Measurements from ENCODE around the gene C2CD2. TPM values are rescaled to one million over a fixed set of nuclear protein-coding genes. Genes with fewer than 3 reads are reported as not detected.

C2CD2 gene
- total RNA-seq, 2 experiments from 2014 or later: 6.2 to 7.1 TPM

DNA sequence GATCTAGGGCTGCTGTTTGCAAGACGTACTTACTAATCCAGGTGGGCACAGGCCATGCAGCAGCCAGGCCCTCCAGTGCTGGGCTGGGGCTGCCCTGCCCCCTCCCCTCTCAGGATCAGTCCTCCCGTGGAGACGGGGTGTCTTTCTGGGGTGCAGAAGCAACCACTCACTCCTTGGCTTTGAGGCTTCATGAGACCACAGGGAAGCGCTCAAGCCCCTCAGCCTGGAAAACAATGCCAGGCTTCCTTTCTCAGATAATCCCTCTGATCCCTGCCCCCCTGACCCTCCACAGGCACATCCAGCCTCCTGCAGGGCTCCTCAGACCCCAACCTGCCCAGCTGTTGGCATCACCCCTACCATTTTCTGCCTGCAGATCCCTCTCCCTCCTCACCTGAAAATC lies 13.9 kb upstream of the C2CD2 start:
- Mint-ChIP-seq H3K27ac (no peak overlapping the region), H3K4me1 (ENCODE audit: low read depth) (no peaks in the 10 kb centered on the region), H3K9me3 (no peaks in the 10 kb centered on the region), H3K4me3 (no peak overlapping the region), H3K36me3 (ENCODE audit: low read depth) (no peaks in the 10 kb centered on the region), H3K27me3 (peaks cover 2% of the 10 kb centered on the region)
- CTCF ChIA-PET: no interaction called here
- TF ChIP-seq, protein P1, sequence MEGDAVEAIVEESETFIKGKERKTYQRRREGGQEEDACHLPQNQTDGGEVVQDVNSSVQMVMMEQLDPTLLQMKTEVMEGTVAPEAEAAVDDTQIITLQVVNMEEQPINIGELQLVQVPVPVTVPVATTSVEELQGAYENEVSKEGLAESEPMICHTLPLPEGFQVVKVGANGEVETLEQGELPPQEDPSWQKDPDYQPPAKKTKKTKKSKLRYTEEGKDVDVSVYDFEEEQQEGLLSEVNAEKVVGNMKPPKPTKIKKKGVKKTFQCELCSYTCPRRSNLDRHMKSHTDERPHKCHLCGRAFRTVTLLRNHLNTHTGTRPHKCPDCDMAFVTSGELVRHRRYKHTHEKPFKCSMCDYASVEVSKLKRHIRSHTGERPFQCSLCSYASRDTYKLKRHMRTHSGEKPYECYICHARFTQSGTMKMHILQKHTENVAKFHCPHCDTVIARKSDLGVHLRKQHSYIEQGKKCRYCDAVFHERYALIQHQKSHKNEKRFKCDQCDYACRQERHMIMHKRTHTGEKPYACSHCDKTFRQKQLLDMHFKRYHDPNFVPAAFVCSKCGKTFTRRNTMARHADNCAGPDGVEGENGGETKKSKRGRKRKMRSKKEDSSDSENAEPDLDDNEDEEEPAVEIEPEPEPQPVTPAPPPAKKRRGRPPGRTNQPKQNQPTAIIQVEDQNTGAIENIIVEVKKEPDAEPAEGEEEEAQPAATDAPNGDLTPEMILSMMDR (IDR thresholded peaks at IDR 0.05): no peak
- no peak for DNase-seq
- POLR2A ChIA-PET: no interaction called here
- intact Hi-C loops (cut with micrococcal nuclease): no loop called here
- ATAC-seq: no peak

DNA sequence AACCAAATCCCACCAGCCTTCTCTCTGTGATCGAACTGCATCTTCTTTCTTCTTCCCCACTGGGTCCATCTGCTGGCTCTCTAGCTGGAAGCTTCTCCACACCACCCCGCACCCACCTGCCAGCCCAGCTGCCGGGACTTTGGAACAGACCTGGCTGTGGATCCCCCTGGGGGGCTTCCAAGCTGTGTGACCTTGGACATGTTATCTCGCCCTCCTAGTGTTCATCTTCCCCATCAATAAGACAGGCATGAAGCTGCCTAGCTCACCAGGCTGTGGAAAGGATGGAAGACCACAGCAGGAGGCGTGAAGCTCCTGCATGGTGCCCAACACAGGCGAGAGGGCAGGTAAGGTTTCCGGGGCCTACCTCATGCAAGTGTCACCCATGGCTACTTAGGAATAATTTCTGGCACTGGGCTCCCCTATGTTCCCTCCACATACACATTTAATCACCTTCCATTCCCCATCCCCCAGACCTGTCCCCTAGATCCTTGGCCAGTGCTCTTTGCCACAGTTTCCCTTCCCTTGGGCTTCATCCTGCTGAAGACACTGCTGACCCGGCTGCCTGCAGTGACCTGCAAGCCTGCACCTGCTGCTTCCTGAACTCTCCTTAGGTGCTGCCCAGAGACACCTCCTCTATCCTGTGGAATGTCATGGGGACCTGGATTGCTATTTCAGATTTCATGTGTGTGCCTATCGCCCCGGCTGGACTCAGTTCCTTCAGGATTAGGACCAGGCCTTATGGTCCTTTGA lies 13.2 kb upstream of the C2CD2 start:
- H3K27ac Mint-ChIP-seq: no peak overlapping the region
- ATAC-seq: no peak
- H3K4me3 Mint-ChIP-seq: no peak overlapping the region
- TF ChIP-seq, protein P1 (IDR thresholded peaks at IDR 0.05): no peak
- intact Hi-C loops (cut with micrococcal nuclease): no loop called here
- no peaks in the 10 kb centered on the region for H3K36me3 Mint-ChIP-seq (ENCODE audit: low read depth)
- ChIA-PET CTCF (no interaction called here), POLR2A (no interaction called here)
- H3K9me3 Mint-ChIP-seq: no peaks in the 10 kb centered on the region
- H3K27me3 Mint-ChIP-seq: peaks cover 6% of the 10 kb centered on the region
- H3K4me1 Mint-ChIP-seq (ENCODE audit: low read depth): no peaks in the 10 kb centered on the region
- no peak for DNase-seq

GRCh38 chr21:41966041-41966833 lies 12.4 kb upstream of the C2CD2 start:
- intact Hi-C loops (cut with micrococcal nuclease): no loop called here
- ATAC-seq: no peak
- no peak for DNase-seq
- TF ChIP-seq, protein P1 (IDR thresholded peaks at IDR 0.05): no peak
- Mint-ChIP-seq H3K27ac (no peak overlapping the region), H3K4me1 (ENCODE audit: low read depth) (no peaks in the 10 kb centered on the region), H3K4me3 (no peak overlapping the region), H3K9me3 (no peaks in the 10 kb centered on the region), H3K36me3 (ENCODE audit: low read depth) (no peaks in the 10 kb centered on the region), H3K27me3 (peaks cover 6% of the 10 kb centered on the region)
- ChIA-PET CTCF (no interaction called here), POLR2A (no interaction called here)

DNA sequence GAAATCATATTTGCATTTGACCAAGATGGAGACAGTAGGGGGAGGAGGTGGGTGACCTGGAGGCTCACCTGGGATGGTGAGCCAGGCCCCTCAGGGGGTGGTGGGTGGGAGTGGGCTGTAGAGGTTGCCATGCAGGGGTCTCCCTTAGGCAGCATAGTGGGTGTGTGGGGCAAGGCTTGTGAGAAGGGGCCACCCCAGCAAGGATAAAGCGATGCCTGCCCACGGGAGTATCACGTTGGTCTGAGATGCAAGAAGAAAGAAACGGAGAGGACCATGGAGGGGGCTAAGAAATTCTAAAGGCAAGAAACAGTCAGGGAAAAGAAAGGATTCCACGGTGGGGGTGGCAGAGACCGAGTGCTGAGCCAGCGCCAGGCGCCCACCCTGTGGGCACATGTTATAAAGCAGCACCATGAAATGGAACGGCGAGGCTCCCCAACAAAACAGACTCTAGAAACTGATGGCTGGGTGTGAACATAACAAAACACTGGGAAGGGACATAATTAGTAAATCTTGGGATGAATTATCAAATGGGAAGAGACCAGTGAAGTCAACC lies 11.7 kb upstream of the C2CD2 start:
- ChIA-PET CTCF (no interaction called here), POLR2A (no interaction called here)
- Mint-ChIP-seq H3K9me3 (no peaks in the 10 kb centered on the region), H3K4me1 (ENCODE audit: low read depth) (no peaks in the 10 kb centered on the region), H3K27ac (no peak overlapping the region), H3K36me3 (ENCODE audit: low read depth) (no peaks in the 10 kb centered on the region), H3K4me3 (no peak overlapping the region), H3K27me3 (peaks cover 6% of the 10 kb centered on the region)
- intact Hi-C loops (cut with micrococcal nuclease): no loop called here
- DNase-seq (no peak), ATAC-seq (no peak)
- TF ChIP-seq, protein P1 (IDR thresholded peaks at IDR 0.05): no peak

DNA sequence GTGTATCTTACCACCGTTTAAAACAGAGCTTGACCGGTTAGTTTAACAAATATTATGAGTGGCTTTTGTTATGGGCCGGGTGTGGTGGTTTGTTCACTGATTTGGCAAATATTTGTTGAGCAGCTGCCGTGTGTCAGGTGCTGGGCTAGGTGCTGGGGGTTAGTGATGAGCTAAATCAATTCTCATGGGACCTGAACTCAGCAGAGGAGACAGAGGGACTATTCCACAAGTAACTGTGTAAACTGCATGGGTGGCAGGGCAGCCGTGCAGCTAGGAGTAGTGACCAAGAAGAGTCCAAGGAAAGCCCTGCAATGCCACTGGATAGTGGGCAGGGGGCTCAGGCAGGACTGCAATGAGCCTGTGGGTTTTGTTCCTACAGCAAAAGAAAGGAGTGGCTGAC lies 11.2 kb upstream of the C2CD2 start:
- ChIA-PET POLR2A (no interaction called here), CTCF (no interaction called here)
- H3K9me3 Mint-ChIP-seq: no peaks in the 10 kb centered on the region
- ATAC-seq (no peak), DNase-seq (no peak)
- TF ChIP-seq, protein P1 (IDR thresholded peaks at IDR 0.05): no peak
- H3K4me1 Mint-ChIP-seq (ENCODE audit: low read depth): no peaks in the 10 kb centered on the region
- no peak overlapping the region for H3K27ac Mint-ChIP-seq
- peaks cover 8% of the 10 kb centered on the region for H3K27me3 Mint-ChIP-seq
- no peaks in the 10 kb centered on the region for H3K36me3 Mint-ChIP-seq (ENCODE audit: low read depth)
- no peak overlapping the region for H3K4me3 Mint-ChIP-seq
- intact Hi-C loops (cut with micrococcal nuclease): no loop called here
